Stomach (tissue), 4 donors: ENCODE results near the gene CRISPLD2.

Experiments
- CTCF ChIP-seq, 7 experiments: fragments of 450-650 bp in 4 of 7; fragments of 200-600 bp in 3 of 7; sonication (generic) in 3 of 7; IDR thresholded peaks; one replicate each; pipeline ENCODE4 v1.5.1; 2016 to 2019; ENCODE audit warnings: antibody characterized with exemption in 7 of 7, control low read depth in 2 of 7, mild to moderate bottlenecking in 1 of 7
- EP300 ChIP-seq: sonication (generic); formaldehyde crosslinking; IDR thresholded peaks from one replicate; pipeline ENCODE4 v1.6.1; 2017; ENCODE audit warnings: antibody characterized with exemption
- POLR2A ChIP-seq, 4 donors: fragments of 450-650 bp; IDR thresholded peaks; one replicate each; pipeline ENCODE4 v1.6.1; 2016; ENCODE audit warnings: antibody characterized with exemption in 4 of 4, control low read depth in 2 of 4, mild to moderate bottlenecking in 1 of 4, moderate library complexity in 1 of 4
- POLR2AphosphoS5 ChIP-seq, 3 donors: sonication (generic); formaldehyde crosslinking; IDR thresholded peaks; one replicate each; pipeline ENCODE4 v1.6.1; 2016; ENCODE audit warnings: antibody characterized with exemption in 3 of 3

- no peak for TF ChIP-seq CTCF (IDR thresholded peaks at IDR 0.05)
- TF ChIP-seq POLR2A (IDR thresholded peaks at IDR 0.05), result no peak
- TF ChIP-seq EP300, result no peak
- TF ChIP-seq POLR2AphosphoS5 (IDR thresholded peaks at IDR 0.05), result no peak
Measured at GRCh38 chr16:84931107-84931494, 111.3 kb downstream of the CRISPLD2 start.
